CD14-positive monocyte (primary cell): ENCODE data around the gene SLC35A5. TPM values are rescaled to one million over a fixed set of nuclear protein-coding genes. Genes with fewer than 3 reads are reported as not detected.

Experiments used
- DNase-seq, 3 donors: peaks; one replicate each; pipeline ENCODE4 v3.0.0-alpha.2; 2011 to 2022
- H2AFZ ChIP-seq: 2 replicates; pipeline ENCODE4 v1.6.0; 2012; ENCODE audit warnings: mild to moderate bottlenecking, low read depth, low read length, inconsistent platforms; ENCODE audit not compliant: insufficient read depth, poor library complexity, severe bottlenecking
- H3K27ac ChIP-seq, 2 donors: 1 replicate in 1 of 2; 2 replicates in 1 of 2; pipeline ENCODE4 v1.5.1; 2012 to 2013; ENCODE audit warnings: low read length in 2 of 2, control low read depth in 1 of 2, inconsistent platforms in 1 of 2, low read depth in 1 of 2, mild to moderate bottlenecking in 1 of 2
- H3K27me3 ChIP-seq, 2 donors: one replicate each; pipeline versions ENCODE4 v1.6.0 to v1.6.1; 2011 to 2013; ENCODE audit warnings: low read length in 2 of 2; ENCODE audit not compliant: control insufficient read depth in 2 of 2, insufficient read depth in 2 of 2
- H3K36me3 ChIP-seq, 2 donors: replicated peaks in 1 of 2; 1 replicate in 1 of 2; 2 replicates in 1 of 2; pipeline versions ENCODE4 v1.5.1 to v1.6.1; 2012 to 2013; ENCODE audit warnings: low read length in 2 of 2, control low read depth in 1 of 2, inconsistent platforms in 1 of 2, mild to moderate bottlenecking in 1 of 2; ENCODE audit not compliant: insufficient read depth in 2 of 2, control insufficient read depth in 1 of 2
- H3K4me1 ChIP-seq, 2 donors: 1 replicate in 1 of 2; 2 replicates in 1 of 2; pipeline versions ENCODE4 v1.5.1 to v1.6.1; 2012 to 2013; ENCODE audit warnings: low read length in 2 of 2, control low read depth in 1 of 2, inconsistent platforms in 1 of 2, mild to moderate bottlenecking in 1 of 2, moderate library complexity in 1 of 2; ENCODE audit not compliant: insufficient read depth in 2 of 2, control insufficient read depth in 1 of 2
- H3K4me2 ChIP-seq: replicated peaks from 2 replicates; pipeline ENCODE3; 2012; ENCODE audit warnings: low read length, moderate library complexity, mild to moderate bottlenecking; ENCODE audit not compliant: poor library complexity, severe bottlenecking; ENCODE audit errors: extremely low read depth
- H3K4me3 ChIP-seq, 3 experiments: fragments of 200-600 bp in 1 of 3; sonication (generic) in 1 of 3; replicated peaks in 1 of 3; 1 replicate in 2 of 3; 2 replicates in 1 of 3; pipeline ENCODE4 v1.5.1; 2011 to 2013; ENCODE audit warnings: low read length in 3 of 3, mild to moderate bottlenecking in 3 of 3, control low read depth in 2 of 3, low read depth in 2 of 3, inconsistent platforms in 1 of 3, moderate library complexity in 1 of 3
- H3K79me2 ChIP-seq: 2 replicates; pipeline ENCODE4 v1.6.0; 2012; ENCODE audit warnings: mild to moderate bottlenecking, control low read depth, inconsistent platforms, low read length, moderate library complexity; ENCODE audit not compliant: insufficient read depth
- H3K9ac ChIP-seq: 2 replicates; pipeline ENCODE4 v1.6.0; 2017; ENCODE audit warnings: low read length, mild to moderate bottlenecking; ENCODE audit not compliant: insufficient read depth, poor library complexity, severe bottlenecking
- H3K9me3 ChIP-seq, 2 donors: replicated peaks in 1 of 2; 1 replicate in 1 of 2; 2 replicates in 1 of 2; pipeline versions ENCODE4 v1.5.1 to v1.6.1; 2012 to 2013; ENCODE audit warnings: low read length in 2 of 2, control low read depth in 1 of 2; ENCODE audit not compliant: control insufficient read depth in 1 of 2, insufficient read depth in 1 of 2
- H4K20me1 ChIP-seq: 2 replicates; pipeline ENCODE4 v1.6.0; 2012; ENCODE audit warnings: mild to moderate bottlenecking, low read length, control low read depth, moderate library complexity; ENCODE audit not compliant: insufficient read depth
- H3K27ac Mint-ChIP-seq, 7 donors: one replicate each; pipeline ENCODE4 v1.8.0; 2020; ENCODE audit warnings: mild to moderate bottlenecking in 7 of 7, mixed read lengths in 7 of 7, moderate library complexity in 6 of 7, inconsistent platforms in 2 of 7
- H3K27me3 Mint-ChIP-seq, 3 donors: one replicate each; pipeline ENCODE4 v1.8.0; 2021 to 2022; ENCODE audit warnings: low read depth in 3 of 3, mild to moderate bottlenecking in 3 of 3, mixed read lengths in 3 of 3, moderate library complexity in 3 of 3, inconsistent platforms in 1 of 3
- H3K36me3 Mint-ChIP-seq, 2 donors: one replicate each; pipeline ENCODE4 v1.8.0; 2020; ENCODE audit warnings: mixed read lengths in 2 of 2, inconsistent platforms in 1 of 2, mild to moderate bottlenecking in 1 of 2
- H3K4me1 Mint-ChIP-seq: one replicate; pipeline ENCODE4 v1.8.0; 2020; ENCODE audit warnings: mild to moderate bottlenecking, mixed read lengths
- H3K4me3 Mint-ChIP-seq, 2 donors: one replicate each; pipeline ENCODE4 v1.8.0; 2020; ENCODE audit warnings: mild to moderate bottlenecking in 2 of 2, mixed read lengths in 2 of 2, moderate library complexity in 1 of 2
- H3K9me3 Mint-ChIP-seq, 7 donors: one replicate each; pipeline ENCODE4 v1.8.0; 2020 to 2022; ENCODE audit warnings: mixed read lengths in 7 of 7, mild to moderate bottlenecking in 6 of 7, moderate library complexity in 6 of 7, inconsistent platforms in 2 of 7
- WGBS: methylation state at CpG from one replicate; pipeline ENCODE4 v1.1.5; 2013; ENCODE audit warnings: missing lambda C conversion rate; ENCODE audit not compliant: insufficient coverage; 5-methylcytosine and 5-hydroxymethylcytosine counted together
- intact Hi-C, 2 donors: fragments of 100-400 bp; cut with micrococcal nuclease; formaldehyde crosslinking; loops; one replicate each; pipeline versions ENCODE4 v1.15.0 to v1.15.1; 2023
- polyA plus RNA-seq, 3 donors: library from polyadenylated mRNA; depleted of rRNA in 1 of 3; unstranded in 2 of 3; stranded (reverse) in 1 of 3; fragments of 300-500 nt in 2 of 3; fragments of >200 nt in 1 of 3; fragmentation: Illumina TruSeq in 2 of 3; gene quantifications; 1 replicate in 2 of 3; 2 replicates in 1 of 3; pipeline ENCODE4 v1.2.3, GENCODE V29; 2012 to 2021
- TF ChIP-seq, protein P1 (sequence below): fragments of 200-600 bp; IDR thresholded peaks from one replicate; pipeline ENCODE4 v1.8.0; 2022; ENCODE audit warnings: antibody characterized with exemption, mild to moderate bottlenecking

The SLC35A5 gene
- polyA plus RNA-seq, 3 donors, result 16.8 to 74.1 (median 61.3) TPM

DNA sequence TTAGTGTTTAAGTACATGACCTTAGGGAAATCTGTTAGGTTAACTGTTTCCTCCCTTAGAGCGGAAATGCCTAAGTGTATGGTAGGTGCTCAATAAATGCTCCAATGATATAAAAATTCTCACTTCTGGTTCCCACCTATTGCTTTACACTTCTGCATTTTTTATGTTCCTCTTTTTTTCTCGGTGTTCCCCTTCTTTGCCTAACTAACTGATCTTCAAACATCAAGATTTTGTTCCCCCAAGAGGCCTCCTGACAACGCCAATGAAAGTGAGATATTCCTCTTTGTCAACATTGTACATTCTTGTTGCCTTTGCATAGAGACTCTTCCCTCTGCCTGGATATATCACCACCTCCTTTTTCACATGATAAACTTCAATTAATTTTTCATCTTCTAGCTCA is 17.4 kb downstream of the SLC35A5 start:
- H3K4me1 ChIP-seq, result peaks cover 16 to 17% of the 10 kb centered on the region in 2 donors
- TF ChIP-seq, protein P1, sequence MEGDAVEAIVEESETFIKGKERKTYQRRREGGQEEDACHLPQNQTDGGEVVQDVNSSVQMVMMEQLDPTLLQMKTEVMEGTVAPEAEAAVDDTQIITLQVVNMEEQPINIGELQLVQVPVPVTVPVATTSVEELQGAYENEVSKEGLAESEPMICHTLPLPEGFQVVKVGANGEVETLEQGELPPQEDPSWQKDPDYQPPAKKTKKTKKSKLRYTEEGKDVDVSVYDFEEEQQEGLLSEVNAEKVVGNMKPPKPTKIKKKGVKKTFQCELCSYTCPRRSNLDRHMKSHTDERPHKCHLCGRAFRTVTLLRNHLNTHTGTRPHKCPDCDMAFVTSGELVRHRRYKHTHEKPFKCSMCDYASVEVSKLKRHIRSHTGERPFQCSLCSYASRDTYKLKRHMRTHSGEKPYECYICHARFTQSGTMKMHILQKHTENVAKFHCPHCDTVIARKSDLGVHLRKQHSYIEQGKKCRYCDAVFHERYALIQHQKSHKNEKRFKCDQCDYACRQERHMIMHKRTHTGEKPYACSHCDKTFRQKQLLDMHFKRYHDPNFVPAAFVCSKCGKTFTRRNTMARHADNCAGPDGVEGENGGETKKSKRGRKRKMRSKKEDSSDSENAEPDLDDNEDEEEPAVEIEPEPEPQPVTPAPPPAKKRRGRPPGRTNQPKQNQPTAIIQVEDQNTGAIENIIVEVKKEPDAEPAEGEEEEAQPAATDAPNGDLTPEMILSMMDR, result no peak
- peak overlapping the region; percentile 83 to 92 (median 91) for H3K27ac Mint-ChIP-seq
- peaks cover 17% of the 10 kb centered on the region for H3K4me1 Mint-ChIP-seq
- H3K4me3 Mint-ChIP-seq, result peak overlapping the region in 1 of 2 donors; percentile 6
- H2AFZ ChIP-seq, result no peak overlapping the region
- H3K27ac ChIP-seq, result peak overlapping the region; percentile 19 to 77
- H3K4me2 ChIP-seq, result peak overlapping the region; percentile 10
- no CpG with 5 or more reads among the region's 3 CpGs for WGBS
- H3K4me3 ChIP-seq, result peak overlapping the region in 1 of 3 experiments; percentile 4
- H3K79me2 ChIP-seq, result no peaks in the 10 kb centered on the region
- no peaks in the 10 kb centered on the region for H3K9me3 ChIP-seq
- peaks cover 45 to 60% of the 10 kb centered on the region in 2 donors for H3K36me3 ChIP-seq
- peaks cover 42 to 51% of the 10 kb centered on the region in 2 donors for H3K36me3 Mint-ChIP-seq
- H3K27me3 Mint-ChIP-seq, result no peaks in the 10 kb centered on the region
- H3K27me3 ChIP-seq, result no peaks in the 10 kb centered on the region
- no peak overlapping the region for H3K9ac ChIP-seq
- H4K20me1 ChIP-seq, result no peaks in the 10 kb centered on the region
- intact Hi-C loops, result no loop called here
- DNase-seq, result peak; percentile 63 to 77 (median 70)
- H3K9me3 Mint-ChIP-seq, result no peaks in the 10 kb centered on the region

- TF ChIP-seq, protein P1, result no peak
- Histone ChIP-seq H3K27me3 (no peaks in the 10 kb centered on the region), H3K4me3 (peak overlapping the region in 1 of 3 experiments; percentile 4), H4K20me1 (no peaks in the 10 kb centered on the region), H3K79me2 (no peaks in the 10 kb centered on the region), H3K36me3 (peaks cover 45 to 62% of the 10 kb centered on the region in 2 donors), H3K27ac (peak overlapping the region; percentile 19 to 77), H2AFZ (no peak overlapping the region), H3K9ac (no peak overlapping the region), H3K4me2 (peak overlapping the region; percentile 10), H3K9me3 (no peaks in the 10 kb centered on the region), H3K4me1 (peaks cover 16 to 17% of the 10 kb centered on the region in 2 donors)
- WGBS, result no CpG with 5 or more reads among the region's 3 CpGs
- intact Hi-C loops, result loop anchor here in 1 of 2 donors (5.0 kb wide), 1 partner anchor 452 kb away; no protein-coding TSS in a partner anchor
- no peaks in the 10 kb centered on the region for H3K9me3 Mint-ChIP-seq
- H3K27ac Mint-ChIP-seq, result peak overlapping the region; percentile 83 to 92 (median 91)
- peak in 1 of 3 donors; percentile 12 for DNase-seq
- no peaks in the 10 kb centered on the region for H3K27me3 Mint-ChIP-seq
- peak overlapping the region in 1 of 2 donors; percentile 6 for H3K4me3 Mint-ChIP-seq
- peaks cover 45 to 55% of the 10 kb centered on the region in 2 donors for H3K36me3 Mint-ChIP-seq
- H3K4me1 Mint-ChIP-seq, result peaks cover 17% of the 10 kb centered on the region
Measured at GRCh38 chr3:112579697-112580096, 17.9 kb downstream of the SLC35A5 start.
